PC-3 (cell line): ENCODE measurements around the gene RPLP2. TPM values are rescaled to one million over a fixed set of nuclear protein-coding genes. Genes with fewer than 3 reads are reported as not detected.

Experiments used
- ATAC-seq: fragments of 200-7000 bp; cut with Tn5 transposase; 2 replicates; pipeline ENCODE4 v1.9.1; 2020; ENCODE audit warnings: mild to moderate bottlenecking, moderate library complexity
- BruUV-seq: library from RNA; stranded (reverse); fragments of 400-500 nt; replicated peaks from 2 replicates; lab custom pipeline; 2021; lab: Mats Ljungman, UMichigan
- CTCF ChIA-PET: fragments of 300-600 bp; sonication (Branson Sonifier 250); formaldehyde crosslinking; loops from one replicate; lab custom pipeline; 2022; ENCODE audit warnings: antibody characterized with exemption; lab: Charles Lee
- POLR2A ChIA-PET: fragments of 300-600 bp; sonication (Branson Sonifier 250); formaldehyde crosslinking; loops from one replicate; lab custom pipeline; 2022; ENCODE audit warnings: antibody characterized with exemption; ENCODE audit not compliant: unreplicated experiment; lab: Charles Lee
- DNase-seq: peaks from one replicate; pipeline ENCODE4 v3.0.0-alpha.2; 2015
- H2AFZ ChIP-seq: fragments of 300-600 bp; sonication (generic); 2 replicates; pipeline ENCODE4 v1.6.0; 2016; ENCODE audit warnings: antibody characterized with exemption, low read length
- H3F3A ChIP-seq: fragments of 300-600 bp; sonication (generic); one replicate; pipeline ENCODE4 v1.6.0; 2017; ENCODE audit warnings: antibody characterized with exemption, low read length, control low read depth, mild to moderate bottlenecking; ENCODE audit not compliant: unreplicated experiment
- H3K27ac ChIP-seq: fragments of 300-600 bp; sonication (generic); 2 replicates; pipeline ENCODE4 v1.5.1; 2016; ENCODE audit warnings: mild to moderate bottlenecking, low read length
- H3K27me3 ChIP-seq: fragments of 300-600 bp; sonication (generic); 2 replicates; pipeline ENCODE4 v1.6.1; 2016; ENCODE audit warnings: low read length, mixed read lengths
- H3K36me3 ChIP-seq: fragments of 300-600 bp; sonication (generic); 2 replicates; pipeline ENCODE4 v1.6.1; 2016; ENCODE audit warnings: low read depth, mixed run types, low read length, mixed read lengths
- H3K4me1 ChIP-seq: fragments of 300-600 bp; sonication (generic); 2 replicates; pipeline ENCODE4 v1.5.1; 2016; ENCODE audit warnings: low read length; ENCODE audit not compliant: insufficient read depth
- H3K4me2 ChIP-seq: fragments of 300-600 bp; sonication (generic); 2 replicates; pipeline ENCODE4 v1.6.0; 2016; ENCODE audit warnings: low read length
- H3K4me3 ChIP-seq: fragments of 300-600 bp; sonication (generic); 2 replicates; pipeline ENCODE4 v1.5.1; 2016; ENCODE audit warnings: mild to moderate bottlenecking, low read length, mixed read lengths
- H3K79me2 ChIP-seq: fragments of 300-600 bp; sonication (generic); 2 replicates; pipeline ENCODE4 v1.6.1; 2017; ENCODE audit warnings: low read length, mixed read lengths
- H3K9ac ChIP-seq: fragments of 300-600 bp; sonication (generic); 2 replicates; pipeline ENCODE4 v1.6.0; 2016; ENCODE audit warnings: mild to moderate bottlenecking, low read length
- H3K9me2 ChIP-seq: fragments of 300-600 bp; sonication (generic); replicated peaks from 2 replicates; pipeline ENCODE4 v1.6.1; 2016; ENCODE audit warnings: mixed run types, low read length, mixed read lengths
- H3K9me3 ChIP-seq: fragments of 300-600 bp; sonication (generic); 2 replicates; pipeline ENCODE4 v1.6.1; 2016; ENCODE audit warnings: low read length, mixed read lengths
- H4K20me1 ChIP-seq: fragments of 300-600 bp; sonication (generic); 2 replicates; pipeline ENCODE4 v1.6.1; 2016; ENCODE audit warnings: low read length, mixed read lengths
- EZH2 ChIP-seq: fragments of 300-600 bp; sonication (generic); IDR thresholded peaks from one replicate; pipeline ENCODE4 v1.6.1; 2017; ENCODE audit warnings: antibody characterized with exemption, mild to moderate bottlenecking, low read length; ENCODE audit not compliant: unreplicated experiment
- EZH2phosphoT487 ChIP-seq: fragments of 300-600 bp; sonication (generic); IDR thresholded peaks from 2 replicates; pipeline ENCODE4 v1.6.1; 2018; ENCODE audit warnings: mild to moderate bottlenecking, antibody characterized with exemption, low read length, borderline replicate concordance
- intact Hi-C: fragments of 100-400 bp; cut with micrococcal nuclease; formaldehyde crosslinking; loops from 2 replicates; pipeline ENCODE4 v1.9.0; 2023
- total RNA-seq: library from RNA; depleted of rRNA; stranded (reverse); fragments of >200 nt; gene quantifications from 2 replicates; pipeline ENCODE4 v1.2.3, GENCODE V29; 2014
- TF ChIP-seq, protein P1 (sequence below): fragments of 300-600 bp; sonication (generic); conservative IDR thresholded peaks from 2 replicates; pipeline ENCODE4 v1.5.1; 2017; ENCODE audit warnings: antibody characterized with exemption, low read depth, mild to moderate bottlenecking, low read length

The RPLP2 gene
- total RNA-seq, 1 experiment from 2014 or later = 897 TPM

DNA sequence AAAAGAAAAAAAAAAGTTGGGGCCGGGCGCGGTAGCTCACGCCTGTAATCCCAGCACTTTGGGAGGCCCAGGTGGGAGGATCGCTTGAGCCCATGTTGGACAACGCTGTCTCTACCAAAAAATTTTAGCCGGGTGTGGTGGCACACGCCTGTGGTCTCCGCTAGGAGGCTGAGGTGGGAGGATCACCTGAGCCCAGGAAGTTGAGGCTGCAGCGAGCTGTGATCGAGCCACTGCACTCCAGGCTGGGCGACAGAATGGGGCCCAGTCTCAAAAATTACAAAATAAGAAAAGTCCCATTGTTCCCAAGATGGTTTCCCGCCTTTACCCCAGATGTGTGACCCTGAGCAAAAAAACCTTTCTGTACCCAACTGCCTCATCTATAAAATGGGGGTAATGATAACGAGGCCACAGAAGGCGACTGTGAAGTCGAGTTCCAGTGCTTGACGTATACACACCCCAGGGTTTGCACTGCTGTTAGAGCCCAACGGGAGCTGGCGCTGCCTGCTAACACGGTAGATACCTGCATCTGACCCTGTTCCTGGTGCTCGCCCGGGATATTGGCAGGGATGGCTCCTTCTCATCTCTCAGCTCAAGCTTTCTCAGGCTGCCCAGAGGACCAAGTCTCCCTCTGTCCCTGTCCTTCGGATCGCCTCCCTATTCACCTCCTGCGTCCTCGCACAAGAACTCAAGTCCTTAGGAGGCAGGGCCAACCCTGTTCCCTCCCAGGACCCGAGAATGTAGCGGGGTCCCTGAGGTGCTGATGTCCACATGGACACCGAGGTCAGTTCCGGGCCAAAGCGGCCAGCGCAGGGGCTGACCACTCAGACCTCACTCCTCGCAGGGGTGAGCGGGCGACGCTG, 1.1 kb upstream of the RPLP2 start:
- no peaks in the 10 kb centered on the region for H3K27me3 ChIP-seq
- intact Hi-C loops = no loop called here
- DNase-seq = no peak
- H3K36me3 ChIP-seq = peaks cover 31% of the 10 kb centered on the region
- peaks cover 28% of the 10 kb centered on the region for H3K4me1 ChIP-seq
- H3K9ac ChIP-seq = peak overlapping the region; percentile 95
- peaks cover 50% of the 10 kb centered on the region for H3K79me2 ChIP-seq
- H3K27ac ChIP-seq = peak overlapping the region; percentile 93
- peaks cover 32% of the 10 kb centered on the region for H4K20me1 ChIP-seq
- TF ChIP-seq, protein P1, sequence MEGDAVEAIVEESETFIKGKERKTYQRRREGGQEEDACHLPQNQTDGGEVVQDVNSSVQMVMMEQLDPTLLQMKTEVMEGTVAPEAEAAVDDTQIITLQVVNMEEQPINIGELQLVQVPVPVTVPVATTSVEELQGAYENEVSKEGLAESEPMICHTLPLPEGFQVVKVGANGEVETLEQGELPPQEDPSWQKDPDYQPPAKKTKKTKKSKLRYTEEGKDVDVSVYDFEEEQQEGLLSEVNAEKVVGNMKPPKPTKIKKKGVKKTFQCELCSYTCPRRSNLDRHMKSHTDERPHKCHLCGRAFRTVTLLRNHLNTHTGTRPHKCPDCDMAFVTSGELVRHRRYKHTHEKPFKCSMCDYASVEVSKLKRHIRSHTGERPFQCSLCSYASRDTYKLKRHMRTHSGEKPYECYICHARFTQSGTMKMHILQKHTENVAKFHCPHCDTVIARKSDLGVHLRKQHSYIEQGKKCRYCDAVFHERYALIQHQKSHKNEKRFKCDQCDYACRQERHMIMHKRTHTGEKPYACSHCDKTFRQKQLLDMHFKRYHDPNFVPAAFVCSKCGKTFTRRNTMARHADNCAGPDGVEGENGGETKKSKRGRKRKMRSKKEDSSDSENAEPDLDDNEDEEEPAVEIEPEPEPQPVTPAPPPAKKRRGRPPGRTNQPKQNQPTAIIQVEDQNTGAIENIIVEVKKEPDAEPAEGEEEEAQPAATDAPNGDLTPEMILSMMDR = no peak
- TF ChIP-seq EZH2phosphoT487 (no peak), EZH2 (no peak)
- H2AFZ ChIP-seq = peak overlapping the region; percentile 88
- ChIA-PET POLR2A (interaction anchor here (0.7 kb wide), 1 partner anchor 195 kb away, joined by 3 read pairs; no protein-coding TSS in a partner anchor), CTCF (interaction anchor here (1.1 kb wide), 1 partner anchor 26 kb away, joined by 3 read pairs; no protein-coding TSS in a partner anchor)
- no peaks in the 10 kb centered on the region for H3K9me3 ChIP-seq
- H3K9me2 ChIP-seq = no peaks in the 10 kb centered on the region
- H3K4me2 ChIP-seq = peak overlapping the region; percentile 99
- H3K4me3 ChIP-seq = peak overlapping the region; percentile 93
- ATAC-seq = no peak; the same call in 1 of the 2 replicates
- BruUV-seq = TSS peak; percentile 83
- H3F3A ChIP-seq = no peaks in the 10 kb centered on the region

DNA sequence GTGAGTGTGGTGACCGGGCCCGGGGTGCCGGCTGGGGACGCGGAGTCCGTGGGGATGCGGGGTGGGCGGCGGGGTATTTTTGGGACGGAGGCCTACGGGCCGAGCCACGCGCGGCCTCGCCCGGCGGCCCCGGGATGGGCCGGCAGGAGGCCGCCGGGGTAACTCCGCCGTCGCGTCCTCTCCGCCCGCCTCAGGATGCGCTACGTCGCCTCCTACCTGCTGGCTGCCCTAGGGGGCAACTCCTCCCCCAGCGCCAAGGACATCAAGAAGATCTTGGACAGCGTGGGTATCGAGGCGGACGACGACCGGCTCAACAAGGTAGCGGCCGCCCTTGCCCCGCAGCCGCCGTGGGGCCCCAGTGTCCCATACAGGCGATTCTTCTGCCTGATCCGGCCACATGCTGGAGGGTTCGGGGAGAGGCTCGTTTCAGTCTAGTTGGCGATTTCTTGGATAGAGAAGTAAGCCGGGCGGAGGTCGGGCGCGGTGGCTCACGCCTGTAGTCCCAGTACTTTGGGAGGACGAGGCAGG, 337 bp downstream of the RPLP2 start:
- ATAC-seq = no peak
- BruUV-seq = TSS peak; percentile 61
- H3K9me3 ChIP-seq = no peaks in the 10 kb centered on the region
- DNase-seq = no peak
- peak overlapping the region; percentile 93 for H3K27ac ChIP-seq
- no peak overlapping the region for H2AFZ ChIP-seq
- peaks cover 50% of the 10 kb centered on the region for H3K79me2 ChIP-seq
- H3K9ac ChIP-seq = peak overlapping the region; percentile 95
- ChIA-PET POLR2A (no interaction called here), CTCF (no interaction called here)
- H4K20me1 ChIP-seq = peaks cover 34% of the 10 kb centered on the region
- peak overlapping the region; percentile 99 for H3K4me2 ChIP-seq
- no peaks in the 10 kb centered on the region for H3K9me2 ChIP-seq
- H3K4me3 ChIP-seq = peak overlapping the region; percentile 93
- no peaks in the 10 kb centered on the region for H3K27me3 ChIP-seq
- TF ChIP-seq EZH2 (no peak), EZH2phosphoT487 (no peak)
- TF ChIP-seq, protein P1 = no peak
- peaks cover 5% of the 10 kb centered on the region for H3F3A ChIP-seq
- intact Hi-C loops = no loop called here
- peaks cover 33% of the 10 kb centered on the region for H3K36me3 ChIP-seq
- H3K4me1 ChIP-seq = peaks cover 23% of the 10 kb centered on the region
